ENCODE data around the gene ZCCHC24. TPM values are rescaled to one million over a fixed set of nuclear protein-coding genes. Genes with fewer than 3 reads are reported as not detected.

Gene ZCCHC24
- total RNA-seq, 4 donors from 2014 or later, result 15.6 to 41.1 (median 22.5) TPM

DNA sequence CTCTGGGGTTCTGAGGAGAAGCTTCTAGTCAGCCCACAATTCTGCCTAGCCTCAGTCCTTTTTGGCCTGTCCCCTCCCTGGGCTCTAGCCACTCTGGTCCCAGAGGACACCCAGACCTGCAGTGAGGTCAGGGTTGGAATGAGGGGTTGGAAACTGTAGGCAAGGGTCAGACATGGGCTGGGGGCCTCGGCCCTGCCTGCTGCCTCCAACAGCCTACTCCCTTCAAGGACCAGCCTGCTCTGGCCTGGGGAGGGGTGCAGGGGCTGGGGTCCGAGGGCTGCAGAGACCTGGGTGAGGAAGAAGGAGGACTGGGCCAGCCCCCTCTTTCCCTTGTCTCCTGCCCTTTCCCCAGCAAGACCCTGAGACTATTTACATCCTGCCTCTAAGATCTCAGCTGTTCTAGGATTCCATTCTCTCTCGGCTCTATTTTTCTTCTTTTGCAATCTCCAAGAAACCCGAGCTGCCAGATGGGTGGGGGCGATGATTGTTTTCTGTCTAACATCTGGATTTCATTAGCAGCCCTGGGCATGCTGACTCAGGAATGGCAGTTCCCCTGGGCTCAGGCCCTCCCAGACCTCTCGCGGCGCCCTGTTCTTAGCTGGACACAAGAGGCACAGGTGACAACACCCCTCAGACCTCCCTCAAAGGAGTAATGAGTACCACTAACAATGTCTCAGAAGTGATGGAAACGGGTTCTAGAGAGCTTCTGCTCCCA is 23.1 kb downstream of the ZCCHC24 start:
- Histone ChIP-seq H3K4me3 (no peak overlapping the region), H3K4me1 (peaks cover 31 to 70% (median 45%) of the 10 kb centered on the region in 4 donors), H3K36me3 (no peaks in the 10 kb centered on the region), H3K9me3 (no peaks in the 10 kb centered on the region), H3K27me3 (no peaks in the 10 kb centered on the region), H3K27ac (peak overlapping the region; percentile 54 to 75 (median 60))
- intact Hi-C loops (cut with DNase I; ENCODE audit: low total_unique reads) (no loop called here), in situ Hi-C loops (cut with MboI; ENCODE audit: low pct_ligation_motif_present in 1 of 4, low pct_unique_long_range_greater_than_20kb in 1 of 4, low sequenced_read_pairs in 3 of 4) (no loop called here)
- no peak for TF ChIP-seq POLR2A (IDR thresholded peaks at IDR 0.05)
- TF ChIP-seq POLR2AphosphoS5 (IDR thresholded peaks at IDR 0.05), result peak in 2 of 3 donors; percentile 33 to 43
- DNase-seq, result no peak
- 58 to 80% methylated on average over 1 to 8 of the region's 9 CpGs for WGBS, 2 donors (ENCODE audit: low coverage in 1 of 2)

DNA sequence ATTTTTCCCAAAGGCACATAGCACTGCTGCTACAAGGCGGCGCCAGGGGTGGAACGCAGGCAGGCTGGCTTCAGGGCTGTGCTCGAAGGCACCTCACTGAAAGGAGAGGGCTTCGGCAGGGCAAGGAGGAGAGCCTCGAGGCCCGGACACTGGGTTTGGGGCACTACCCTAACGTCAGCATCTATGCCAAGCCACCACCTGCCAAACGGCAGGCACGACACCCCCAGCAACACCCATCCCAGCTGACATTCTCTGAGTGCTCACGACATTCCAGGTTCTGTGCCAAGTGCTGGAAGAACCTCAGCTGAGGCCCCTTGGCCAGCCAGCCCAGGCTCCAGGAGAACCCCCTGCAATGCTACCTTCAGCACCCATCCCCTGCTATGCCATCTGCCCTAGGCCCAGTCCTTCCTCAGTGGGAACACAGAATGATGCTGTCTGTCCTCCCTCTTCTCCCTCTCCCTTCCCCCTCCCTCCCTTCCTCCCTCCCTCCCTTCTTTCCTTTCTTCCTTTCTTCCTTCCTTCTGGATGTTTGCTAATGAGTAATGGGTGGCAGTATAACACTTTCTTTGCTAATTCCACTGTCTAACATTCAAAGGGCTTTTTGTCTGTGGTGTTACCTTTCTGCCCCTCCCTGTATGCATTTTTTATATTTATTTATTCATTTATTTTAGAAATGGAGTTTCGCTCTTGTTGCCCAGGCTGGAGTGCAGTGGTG is 24.3 kb downstream of the ZCCHC24 start:
- Histone ChIP-seq H3K27ac (peak overlapping the region in 3 of 4 donors; percentile 54 to 75 (median 66)), H3K27me3 (no peaks in the 10 kb centered on the region), H3K4me3 (no peak overlapping the region), H3K4me1 (peaks cover 38 to 69% (median 46%) of the 10 kb centered on the region in 4 donors), H3K9me3 (no peaks in the 10 kb centered on the region), H3K36me3 (no peaks in the 10 kb centered on the region)
- in situ Hi-C loops (cut with MboI; ENCODE audit: low pct_ligation_motif_present in 1 of 4, low pct_unique_long_range_greater_than_20kb in 1 of 4, low sequenced_read_pairs in 3 of 4) (no loop called here), intact Hi-C loops (cut with DNase I; ENCODE audit: low total_unique reads) (no loop called here)
- TF ChIP-seq, protein P1, sequence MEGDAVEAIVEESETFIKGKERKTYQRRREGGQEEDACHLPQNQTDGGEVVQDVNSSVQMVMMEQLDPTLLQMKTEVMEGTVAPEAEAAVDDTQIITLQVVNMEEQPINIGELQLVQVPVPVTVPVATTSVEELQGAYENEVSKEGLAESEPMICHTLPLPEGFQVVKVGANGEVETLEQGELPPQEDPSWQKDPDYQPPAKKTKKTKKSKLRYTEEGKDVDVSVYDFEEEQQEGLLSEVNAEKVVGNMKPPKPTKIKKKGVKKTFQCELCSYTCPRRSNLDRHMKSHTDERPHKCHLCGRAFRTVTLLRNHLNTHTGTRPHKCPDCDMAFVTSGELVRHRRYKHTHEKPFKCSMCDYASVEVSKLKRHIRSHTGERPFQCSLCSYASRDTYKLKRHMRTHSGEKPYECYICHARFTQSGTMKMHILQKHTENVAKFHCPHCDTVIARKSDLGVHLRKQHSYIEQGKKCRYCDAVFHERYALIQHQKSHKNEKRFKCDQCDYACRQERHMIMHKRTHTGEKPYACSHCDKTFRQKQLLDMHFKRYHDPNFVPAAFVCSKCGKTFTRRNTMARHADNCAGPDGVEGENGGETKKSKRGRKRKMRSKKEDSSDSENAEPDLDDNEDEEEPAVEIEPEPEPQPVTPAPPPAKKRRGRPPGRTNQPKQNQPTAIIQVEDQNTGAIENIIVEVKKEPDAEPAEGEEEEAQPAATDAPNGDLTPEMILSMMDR (IDR thresholded peaks at IDR 0.05), result no peak
- no peak for TF ChIP-seq POLR2A (IDR thresholded peaks at IDR 0.05)
- no peak for TF ChIP-seq POLR2AphosphoS5 (IDR thresholded peaks at IDR 0.05)
- no peak for TF ChIP-seq EP300 (IDR thresholded peaks at IDR 0.05; ENCODE audit: low read depth)
- no peak for DNase-seq
- WGBS, 2 donors (ENCODE audit: low coverage in 1 of 2), result 66 to 100% methylated on average over 1 to 12 of the region's 12 CpGs

DNA sequence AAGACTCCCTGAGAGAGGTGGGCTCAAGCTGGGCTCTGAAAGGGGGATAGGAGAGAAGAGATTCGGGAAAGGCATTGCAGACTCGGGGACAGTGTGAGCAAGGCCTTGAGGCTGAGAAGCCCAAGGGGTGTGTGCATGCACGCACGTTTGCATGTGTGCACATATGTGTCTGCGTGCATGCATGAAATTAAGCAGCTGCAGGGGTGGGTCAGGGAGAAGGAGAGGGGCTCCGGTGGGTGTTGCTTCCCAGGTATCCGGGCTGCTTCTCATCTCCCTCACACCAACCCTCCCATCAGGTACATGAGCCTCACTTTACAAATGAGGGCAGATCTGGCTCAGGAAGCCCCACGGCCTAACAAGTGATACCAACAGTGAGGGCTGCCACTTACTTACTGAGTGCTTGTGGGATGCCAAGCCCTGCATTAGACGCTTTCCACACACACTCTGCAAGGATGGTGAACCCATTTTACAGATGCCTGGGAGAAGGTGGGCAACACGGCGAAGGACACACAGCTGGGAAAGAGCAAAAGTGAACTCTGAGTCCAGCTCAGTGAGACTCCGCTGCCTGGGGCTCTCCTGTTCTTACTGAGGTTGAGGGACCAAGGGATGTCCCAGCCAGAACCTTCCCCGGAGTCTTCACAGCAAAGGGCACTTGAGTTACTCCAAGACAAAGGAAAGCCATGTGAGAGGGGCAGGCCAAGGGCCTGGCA is 26.4 kb downstream of the ZCCHC24 start:
- H3K9me3 ChIP-seq, result no peaks in the 10 kb centered on the region
- TF ChIP-seq EP300 (IDR thresholded peaks at IDR 0.05; ENCODE audit: low read depth) (no peak), POLR2AphosphoS5 (IDR thresholded peaks at IDR 0.05) (no peak), POLR2A (IDR thresholded peaks at IDR 0.05) (no peak)
- TF ChIP-seq, protein P1 (IDR thresholded peaks at IDR 0.05), result no peak
- H3K4me1 ChIP-seq, result peaks cover 29 to 62% (median 36%) of the 10 kb centered on the region in 4 donors
- H3K36me3 ChIP-seq, result no peaks in the 10 kb centered on the region
- in situ Hi-C loops (cut with MboI; ENCODE audit: low pct_ligation_motif_present in 1 of 4, low pct_unique_long_range_greater_than_20kb in 1 of 4, low sequenced_read_pairs in 3 of 4) (no loop called here), intact Hi-C loops (cut with DNase I; ENCODE audit: low total_unique reads) (no loop called here)
- 90 to 100% methylated on average over 3 to 13 of the region's 13 CpGs for WGBS, 2 donors (ENCODE audit: low coverage in 1 of 2)
- H3K4me3 ChIP-seq, result no peak overlapping the region
- peak overlapping the region in 2 of 4 donors; percentile 9 to 75 for H3K27ac ChIP-seq
- DNase-seq, result no peak
- H3K27me3 ChIP-seq, result no peaks in the 10 kb centered on the region

DNA sequence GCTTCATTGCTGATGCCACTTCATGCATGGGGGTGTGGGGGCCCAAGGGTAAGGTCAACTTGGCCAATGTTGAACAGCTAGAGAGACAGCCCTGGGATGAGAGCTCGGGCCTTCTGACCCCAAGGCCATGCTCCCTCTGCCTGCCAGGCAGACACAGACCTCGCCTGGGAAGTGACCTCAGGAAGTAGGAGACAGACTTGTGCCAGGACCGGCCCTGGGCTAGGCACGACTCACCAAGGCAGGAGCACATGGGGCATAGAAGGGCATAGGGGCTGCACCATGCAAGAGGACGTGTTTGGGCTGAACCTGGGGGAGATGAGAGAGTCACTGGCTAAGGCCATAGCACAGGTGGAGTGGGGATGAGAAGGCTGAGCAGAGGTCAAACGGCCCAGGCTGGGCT is 27.1 kb downstream of the ZCCHC24 start:
- peaks cover 28 to 63% (median 37%) of the 10 kb centered on the region in 4 donors for H3K4me1 ChIP-seq
- no peaks in the 10 kb centered on the region for H3K9me3 ChIP-seq
- 70 to 100% methylated on average over 1 to 6 of the region's 6 CpGs for WGBS, 2 donors (ENCODE audit: low coverage in 1 of 2)
- no peak for TF ChIP-seq EP300 (IDR thresholded peaks at IDR 0.05; ENCODE audit: low read depth)
- no peak for TF ChIP-seq POLR2A (IDR thresholded peaks at IDR 0.05)
- no peak for TF ChIP-seq POLR2AphosphoS5 (IDR thresholded peaks at IDR 0.05)
- TF ChIP-seq, protein P1 (IDR thresholded peaks at IDR 0.05), result no peak
- intact Hi-C loops (cut with DNase I; ENCODE audit: low total_unique reads) (no loop called here), in situ Hi-C loops (cut with MboI; ENCODE audit: low pct_ligation_motif_present in 1 of 4, low pct_unique_long_range_greater_than_20kb in 1 of 4, low sequenced_read_pairs in 3 of 4) (no loop called here)
- no peak for DNase-seq
- no peak overlapping the region for H3K27ac ChIP-seq
- no peak overlapping the region for H3K4me3 ChIP-seq
- no peaks in the 10 kb centered on the region for H3K36me3 ChIP-seq
- no peaks in the 10 kb centered on the region for H3K27me3 ChIP-seq
